Activated CD8-positive, alpha-beta memory T cell treated with anti-CD3 and anti-CD28 coated beads for 36 hours (primary cell): ENCODE measurements around the gene ETV5. TPM values are rescaled to one million over a fixed set of nuclear protein-coding genes. Genes with fewer than 3 reads are reported as not detected.

Experiments
- CTCF ChIA-PET: fragments of 350-600 bp; sonication (Branson Sonifier 250); formaldehyde crosslinking; loops from one replicate; lab custom pipeline; 2021; ENCODE audit warnings: antibody characterized with exemption; lab: Charles Lee
- POLR2A ChIA-PET: fragments of 350-600 bp; sonication (Branson Sonifier 250); formaldehyde crosslinking; loops from one replicate; lab custom pipeline; 2021; ENCODE audit warnings: antibody characterized with exemption; lab: Charles Lee
- total RNA-seq, 2 experiments: library from RNA; stranded (reverse); gene quantifications; one replicate each; pipeline ENCODE4 v1.2.3, GENCODE V29; 2021

ETV5 gene
- total RNA-seq, result 1 to 10 TPM; 1.5 to 2.2 TPM

DNA sequence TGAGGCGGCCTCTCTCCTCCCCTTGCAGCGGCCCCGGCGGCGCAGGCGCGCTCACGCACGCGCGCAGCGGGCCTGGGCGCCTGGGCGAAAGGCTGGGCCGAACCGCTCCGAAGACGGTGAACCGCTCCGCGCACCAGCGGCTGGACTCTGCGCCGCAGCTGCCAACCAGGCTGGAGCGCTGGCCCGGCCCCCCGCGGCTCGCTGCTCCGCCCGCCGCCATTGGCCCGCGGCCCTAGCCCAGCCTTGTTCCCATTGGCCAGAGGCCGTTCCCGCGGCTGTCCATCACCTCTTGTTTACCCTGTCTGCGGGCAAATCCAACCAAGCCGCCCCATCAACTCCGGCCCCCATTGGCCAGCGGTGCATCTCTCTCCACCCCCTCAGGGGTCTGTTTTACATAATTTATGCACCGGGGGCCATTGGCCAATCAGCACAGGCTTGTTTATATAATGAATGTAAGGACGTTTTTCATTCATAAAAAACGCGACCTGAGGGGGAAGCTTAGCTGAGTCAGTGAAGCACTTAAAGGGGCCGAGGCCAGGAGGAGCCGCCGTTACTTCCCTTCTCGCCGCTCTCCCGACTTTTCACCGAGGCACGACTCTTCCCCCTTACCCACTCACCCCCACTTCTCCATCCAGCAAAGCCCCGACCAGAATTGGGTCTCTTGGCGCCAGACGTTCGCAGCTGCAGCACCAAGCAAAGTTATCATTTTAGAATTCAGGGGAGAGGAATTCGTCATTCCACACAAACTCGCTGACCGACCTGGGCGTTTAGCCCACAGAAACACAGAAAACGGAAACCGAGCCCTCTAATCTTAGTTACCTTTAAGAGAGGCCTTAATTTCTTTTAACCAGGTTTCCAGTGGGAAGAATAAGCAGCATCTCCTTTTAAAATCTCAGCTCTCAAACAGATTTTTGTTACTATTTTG is at the start of gene ETV5:
Gene ETV5 (minus strand): TSS at position 149 of the 925 bp plus-strand sequence. CDS start 3,221 bp downstream, outside the sequence.
- CTCF ChIA-PET, result interaction anchor here (0.8 kb wide), 1 partner anchor 132 kb away, joined by 3 read pairs; no protein-coding TSS in a partner anchor
- POLR2A ChIA-PET, result interaction anchor here (1.2 kb wide), 1 partner anchor 171 kb away, joined by 3 read pairs; the partner anchor contains the start of gene TRA2B

DNA sequence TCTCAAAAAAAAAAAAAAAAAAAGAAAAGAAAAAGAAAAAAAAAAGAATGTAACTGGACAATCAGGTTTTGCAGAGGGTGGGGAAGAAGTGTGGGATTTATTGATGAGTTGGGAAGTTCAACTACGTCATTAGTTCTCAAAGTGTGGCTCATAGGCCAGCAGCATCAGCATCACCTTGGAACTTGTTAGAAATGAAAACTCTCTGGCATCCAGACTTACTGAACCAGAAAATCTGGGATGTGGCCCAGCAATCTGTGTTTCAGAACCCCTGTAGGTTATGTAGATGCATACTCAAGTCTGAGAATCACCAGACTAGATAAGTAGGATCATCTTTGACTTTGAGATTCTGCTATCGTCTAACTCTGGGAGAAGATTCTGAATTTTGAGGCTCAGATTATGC is 45.8 kb upstream of the ETV5 start:
- POLR2A ChIA-PET, result no interaction called here
- CTCF ChIA-PET, result no interaction called here

DNA sequence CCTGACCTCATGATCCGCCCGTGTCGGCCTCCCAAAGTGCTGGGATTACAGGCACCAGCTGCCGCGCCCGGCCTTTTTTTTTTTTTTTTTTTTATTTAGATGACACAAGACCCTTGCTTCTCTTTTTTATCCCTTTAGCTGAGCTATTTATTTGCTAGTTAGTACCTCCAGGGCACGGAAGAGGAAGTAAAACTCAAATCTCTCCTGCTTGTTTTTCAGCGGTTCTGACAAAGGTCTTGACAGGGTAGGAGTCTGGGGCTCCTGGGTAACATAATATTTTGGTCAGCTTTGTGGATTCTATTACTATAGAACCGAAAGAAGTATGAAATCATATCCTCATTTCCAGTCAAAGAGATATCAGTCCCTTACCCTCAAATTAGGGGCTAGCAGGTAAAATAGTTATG is 44.0 kb upstream of the ETV5 start:
- ChIA-PET CTCF (interaction anchor here (1.0 kb wide), 1 partner anchor 39 kb away, joined by 3 read pairs; no protein-coding TSS in a partner anchor), POLR2A (no interaction called here)

DNA sequence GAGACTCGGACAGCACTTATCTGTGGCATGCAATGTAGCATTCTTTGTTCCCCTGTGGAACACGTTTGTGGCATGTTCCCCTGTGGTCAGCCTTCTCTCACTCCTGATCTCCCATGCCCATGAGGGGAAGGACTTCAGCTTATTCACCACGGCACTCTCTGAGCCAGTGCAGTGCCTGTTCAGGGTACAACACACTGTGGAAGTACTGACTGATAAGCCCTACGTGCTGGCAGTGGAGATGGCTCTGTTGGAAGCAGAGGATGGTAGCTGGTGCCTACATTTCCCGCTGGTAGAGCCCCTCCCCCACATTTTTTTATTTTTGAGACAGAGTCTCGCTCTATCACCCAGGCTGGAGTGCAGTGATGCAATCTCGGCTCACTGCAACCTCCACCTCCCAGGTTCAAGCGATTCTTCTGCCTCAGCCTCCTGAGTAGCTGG is 43.5 kb upstream of the ETV5 start:
- ChIA-PET POLR2A (no interaction called here), CTCF (no interaction called here)

DNA sequence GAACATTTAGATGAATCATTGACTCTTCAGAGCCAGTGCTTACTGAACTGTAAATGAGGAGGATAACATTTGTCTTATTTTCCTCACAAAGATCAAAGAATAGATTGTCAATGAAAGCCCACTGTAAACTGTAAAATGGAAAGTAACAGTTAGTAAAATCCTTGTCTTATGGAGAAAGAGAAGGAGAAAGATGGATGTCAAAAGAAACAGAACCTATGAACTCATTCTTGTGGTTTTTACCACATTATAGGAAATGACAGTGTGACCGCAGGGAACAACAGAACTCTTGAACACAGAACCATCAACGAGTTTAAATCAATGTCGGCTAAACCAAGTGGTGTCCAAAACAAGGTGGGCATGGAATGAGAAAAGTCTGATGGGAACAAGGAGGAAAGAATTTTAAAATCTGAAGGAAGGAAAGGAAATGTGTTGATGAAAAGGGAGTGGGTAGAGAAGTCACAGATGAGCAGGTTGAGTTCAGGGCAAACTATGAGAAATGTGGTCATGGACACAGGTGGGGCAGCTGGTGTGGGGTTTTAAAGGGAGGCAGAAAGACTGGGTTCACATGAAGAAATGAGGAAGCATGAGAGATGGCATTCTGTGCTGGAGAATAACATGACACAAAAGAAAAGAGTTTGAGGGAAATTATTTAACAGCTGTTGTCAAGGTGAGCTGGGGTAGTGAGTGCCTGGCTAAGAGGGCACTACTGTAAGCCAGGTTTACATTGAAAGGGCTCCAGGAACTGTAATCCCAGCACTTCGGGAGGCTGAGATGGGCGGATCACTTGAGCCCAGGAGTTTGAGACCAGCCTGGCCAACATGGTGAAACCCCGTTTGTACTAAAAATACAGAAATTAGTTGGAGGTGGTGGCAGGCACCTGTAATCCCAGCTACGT is 42.4 kb upstream of the ETV5 start:
- CTCF ChIA-PET, result no interaction called here
- POLR2A ChIA-PET, result no interaction called here

DNA sequence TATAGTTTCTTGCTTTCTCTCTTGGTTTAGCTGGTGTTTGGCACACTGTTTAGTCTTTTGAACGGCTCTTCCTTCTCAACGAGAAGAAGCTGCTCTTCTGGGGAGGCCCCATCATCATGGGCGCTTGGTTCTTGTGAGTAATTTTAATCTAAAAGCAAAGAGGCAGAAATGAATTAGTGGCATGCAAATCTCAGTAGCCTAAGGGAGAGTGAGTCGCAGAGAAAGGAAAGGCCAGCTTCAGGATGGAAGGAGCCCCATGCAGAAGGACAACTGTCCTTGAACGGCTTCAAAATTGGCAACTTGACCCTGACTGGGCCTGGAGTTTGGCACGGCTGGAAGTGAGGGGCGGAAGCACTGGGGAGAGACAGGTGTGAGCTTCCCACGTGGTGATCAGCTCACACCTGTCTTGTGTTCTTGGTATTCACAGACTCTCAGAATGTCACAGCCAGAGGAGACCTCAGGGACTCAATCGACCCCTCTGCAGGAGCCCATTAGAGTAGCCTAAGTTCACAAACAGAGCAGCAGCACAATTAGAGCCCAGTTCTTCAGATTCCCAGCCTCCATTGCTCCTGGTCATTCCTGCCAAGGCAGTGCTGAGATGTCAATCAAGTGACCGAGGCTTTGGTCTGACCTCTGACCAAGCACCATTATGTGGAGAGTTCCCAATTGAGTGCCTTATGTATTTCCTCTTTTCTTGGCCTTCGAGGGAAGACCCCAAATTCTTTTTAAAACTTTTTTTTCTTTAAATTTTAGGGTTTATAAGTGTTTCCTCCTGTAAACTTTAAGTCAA is 41.3 kb upstream of the ETV5 start:
- POLR2A ChIA-PET, result no interaction called here
- CTCF ChIA-PET, result no interaction called here

DNA sequence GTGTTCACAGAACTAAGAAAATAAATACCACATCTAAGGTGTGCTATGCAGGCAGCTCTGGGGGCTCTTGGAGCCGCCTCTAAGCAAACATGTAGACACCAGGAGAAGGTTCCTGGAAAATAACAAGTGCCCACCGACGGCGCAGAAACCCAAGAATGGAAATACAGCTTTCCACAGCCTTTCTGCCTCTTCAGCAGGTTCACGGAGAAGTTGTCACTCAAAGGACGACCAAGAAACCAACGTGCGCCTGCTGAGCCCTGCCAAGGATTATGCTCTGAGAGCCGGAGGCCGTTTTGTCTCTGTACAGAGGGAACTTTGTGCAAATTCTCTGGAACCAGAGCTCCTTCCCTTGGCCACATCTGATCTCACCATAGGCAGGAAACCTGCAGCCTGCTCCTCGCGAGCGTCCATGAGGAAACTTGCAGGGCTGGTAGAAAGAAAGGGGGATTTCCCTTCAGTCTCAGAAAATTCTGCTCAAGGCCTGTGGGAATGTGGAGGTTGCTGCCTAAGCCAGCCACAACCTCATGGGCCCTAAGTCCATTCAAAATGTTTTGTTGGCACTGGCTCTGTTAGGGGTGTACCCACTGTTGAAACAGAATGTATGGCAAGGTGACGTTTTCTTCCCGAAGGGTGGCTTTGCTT is 40.6 kb upstream of the ETV5 start:
- CTCF ChIA-PET, result no interaction called here
- POLR2A ChIA-PET, result no interaction called here

DNA sequence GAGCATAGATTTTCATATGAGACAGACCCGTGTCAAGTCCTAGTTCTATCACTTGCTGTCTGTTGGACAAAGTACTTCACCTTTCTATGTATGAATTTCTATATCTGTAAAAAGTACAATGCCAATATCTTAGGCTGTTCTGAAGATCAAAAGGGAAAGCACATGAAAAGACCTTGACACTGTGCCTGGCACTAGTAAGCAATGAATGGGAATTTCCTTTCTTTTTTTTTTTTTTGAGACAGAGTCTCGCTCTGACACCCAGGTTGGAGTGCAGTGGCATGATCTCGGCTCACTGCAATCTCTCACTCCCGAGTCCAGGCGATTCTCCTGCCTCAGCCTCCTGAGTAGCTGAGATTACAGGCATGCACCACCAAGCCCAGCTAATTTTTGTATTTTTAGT is 35.4 kb upstream of the ETV5 start:
- ChIA-PET POLR2A (no interaction called here), CTCF (no interaction called here)

DNA sequence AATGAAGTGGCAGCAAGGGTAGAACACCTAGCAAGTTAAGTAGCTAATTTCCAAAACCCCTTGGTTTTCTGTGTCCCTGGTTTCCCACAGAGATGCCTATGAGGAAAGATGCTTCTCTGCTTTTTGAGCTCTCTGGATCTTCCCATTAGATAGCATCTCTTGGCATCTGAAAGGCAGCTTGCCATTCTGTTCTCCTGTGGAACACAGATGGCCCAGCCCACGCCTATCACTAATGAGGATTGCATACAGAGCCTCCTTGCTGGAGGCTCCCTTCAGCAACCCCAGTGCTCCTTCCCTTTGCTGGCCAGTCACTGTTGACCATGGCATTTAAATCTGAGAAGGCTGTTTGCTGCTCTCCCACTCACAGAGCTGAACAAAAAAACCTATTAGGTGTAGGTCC is 34.4 kb upstream of the ETV5 start:
- ChIA-PET CTCF (interaction anchor here (1.0 kb wide), 1 partner anchor 21 kb away, joined by 3 read pairs; no protein-coding TSS in a partner anchor), POLR2A (no interaction called here)

DNA sequence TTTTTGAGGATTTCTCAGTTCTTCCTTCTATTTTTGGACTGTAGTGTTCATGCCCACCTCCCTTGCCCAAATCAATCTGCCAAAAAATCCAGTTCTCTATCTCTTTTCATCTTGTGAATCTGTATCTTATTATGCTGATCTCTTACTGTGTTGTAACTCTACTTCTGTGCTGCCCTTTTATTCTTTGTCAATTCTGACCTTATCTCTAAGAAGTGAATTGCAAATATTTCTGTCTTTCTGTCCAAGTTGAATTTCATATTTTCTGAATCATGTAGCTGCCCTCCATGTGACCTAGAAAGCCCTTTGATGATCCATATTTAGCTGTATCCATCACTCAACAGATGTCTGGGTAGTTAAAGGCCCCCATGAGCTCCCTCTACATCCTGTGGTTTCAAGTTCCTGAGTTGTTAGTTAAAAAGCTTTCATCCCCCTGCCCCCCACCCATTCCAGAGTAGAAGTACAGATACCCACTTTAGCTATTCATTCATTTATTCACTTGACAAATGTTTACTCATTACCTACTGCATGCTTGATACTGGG is 33.6 kb upstream of the ETV5 start:
- ChIA-PET POLR2A (no interaction called here), CTCF (no interaction called here)

DNA sequence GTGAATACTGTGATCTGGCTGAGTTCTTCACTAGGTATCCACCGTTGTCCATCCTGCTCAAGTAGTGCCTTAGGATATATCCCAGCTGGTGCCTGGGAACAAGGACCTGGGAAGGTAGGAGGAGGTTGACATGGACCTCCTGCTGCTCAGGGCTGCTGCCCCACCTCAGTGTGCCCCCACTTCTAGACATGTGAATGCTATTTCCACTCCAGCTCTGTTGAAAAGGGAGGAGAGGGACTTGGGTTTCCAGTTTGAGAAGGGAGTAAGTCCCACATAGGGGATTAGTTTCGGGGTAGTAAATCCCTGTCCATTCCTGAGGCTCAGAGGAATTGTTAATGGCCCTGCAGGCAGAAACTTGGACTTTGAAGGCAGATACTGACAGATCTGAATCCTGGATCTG is 32.9 kb upstream of the ETV5 start:
- CTCF ChIA-PET, result no interaction called here
- POLR2A ChIA-PET, result no interaction called here

DNA sequence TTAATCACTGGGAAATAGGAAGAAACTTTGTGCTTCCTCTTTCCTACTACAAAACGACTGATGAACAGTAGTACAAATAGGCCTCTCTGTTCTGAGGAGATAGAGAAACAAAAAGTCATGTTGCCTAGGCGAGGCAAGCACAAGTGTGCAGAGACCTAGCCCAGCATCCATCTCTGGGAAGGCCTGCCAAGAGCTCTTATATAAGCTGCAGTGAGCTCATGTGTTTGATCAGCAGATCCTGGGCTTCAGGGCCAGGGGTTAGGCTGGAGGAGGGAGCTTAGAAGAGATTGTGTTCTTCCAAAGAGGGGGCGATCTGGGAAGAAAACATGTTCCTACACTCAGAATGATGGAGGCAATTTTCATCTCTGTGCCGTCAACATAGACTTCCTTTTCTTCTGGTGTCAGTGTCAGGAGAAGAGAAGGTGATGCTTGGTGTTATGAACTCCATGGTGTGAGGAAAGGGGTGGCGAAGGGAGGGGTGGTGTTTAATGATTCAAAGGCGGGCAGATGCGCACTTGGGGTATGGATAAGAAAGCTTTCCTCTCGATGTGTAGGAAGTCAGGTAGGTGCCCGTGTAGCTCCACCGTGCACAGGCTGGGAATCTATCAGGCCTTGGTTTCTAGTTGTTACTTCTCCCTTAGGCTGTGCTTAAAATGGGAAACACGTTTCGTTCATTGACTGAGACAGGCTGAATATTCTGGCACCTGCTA is 29.5 kb upstream of the ETV5 start:
- CTCF ChIA-PET, result no interaction called here
- POLR2A ChIA-PET, result no interaction called here

DNA sequence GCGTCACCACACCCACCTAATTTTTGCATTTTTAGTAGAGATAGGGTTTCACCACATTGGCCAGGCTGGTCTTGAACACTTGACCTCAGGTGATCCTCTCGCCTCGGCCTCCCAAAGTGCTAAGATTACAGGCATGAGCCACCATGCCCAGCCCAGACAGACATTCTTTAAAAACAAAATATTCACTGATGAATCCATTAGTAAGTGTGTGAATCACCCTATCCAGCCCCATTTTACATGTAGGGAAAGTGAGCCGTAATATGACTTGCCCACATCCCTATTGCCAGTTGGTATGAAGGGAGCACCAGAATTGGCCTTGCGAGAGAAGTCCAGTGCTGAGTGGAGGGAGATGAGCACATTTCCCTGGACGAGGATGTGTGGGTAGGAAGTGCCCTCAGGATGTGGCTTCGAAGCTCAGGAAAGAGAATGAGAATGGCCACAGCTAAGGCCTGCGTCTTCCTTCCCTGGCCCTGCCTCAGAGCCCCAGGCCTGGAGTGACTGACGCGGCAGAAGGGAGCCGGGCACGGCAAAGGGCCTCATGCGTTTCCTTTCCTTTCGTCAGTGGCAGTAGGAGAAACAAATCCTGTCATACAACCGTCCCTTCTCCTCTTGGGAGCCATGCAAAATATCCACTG is 28.3 kb upstream of the ETV5 start:
- ChIA-PET POLR2A (no interaction called here), CTCF (interaction anchor here (1.3 kb wide), 1 partner anchor 160 kb away, joined by 4 read pairs; no protein-coding TSS in a partner anchor)

DNA sequence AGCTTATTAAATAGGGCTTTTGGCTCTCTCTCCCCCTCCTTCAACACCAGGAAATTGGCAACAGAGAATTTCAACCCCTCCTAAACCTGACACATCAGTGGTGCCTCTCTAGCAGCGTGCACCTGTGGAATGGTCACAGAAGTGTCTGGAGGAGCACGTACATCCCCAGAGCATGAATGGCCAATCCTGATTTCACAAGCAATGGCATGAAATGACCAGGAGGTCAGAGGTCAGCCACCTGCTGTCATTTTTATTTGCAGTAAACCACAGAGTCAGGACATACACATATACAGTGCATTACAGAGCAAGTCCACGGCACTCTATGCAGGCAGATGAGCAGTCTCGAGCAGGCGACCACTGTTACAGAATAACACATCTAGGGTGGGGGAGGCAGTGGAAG is 25.1 kb upstream of the ETV5 start:
- ChIA-PET POLR2A (no interaction called here), CTCF (no interaction called here)

DNA sequence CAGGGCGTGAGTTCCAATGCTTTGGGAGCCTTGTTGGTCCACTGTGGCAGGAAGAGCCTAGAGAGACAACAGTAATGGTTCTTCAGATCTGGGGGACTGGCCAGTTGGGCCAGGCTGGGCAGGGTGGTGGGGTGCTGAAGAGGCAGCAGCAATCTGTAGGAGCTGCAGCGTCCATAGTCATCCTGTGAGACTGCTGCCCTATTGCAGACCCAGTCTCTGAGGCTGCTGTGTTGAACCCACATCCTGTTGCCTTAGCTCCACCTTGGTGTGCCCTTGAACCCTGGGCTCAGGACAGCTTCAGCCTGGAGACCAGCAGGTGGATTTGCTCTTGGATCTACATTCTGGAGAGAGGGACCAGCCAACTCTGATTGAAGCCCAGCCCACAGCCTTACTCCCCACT is 23.6 kb upstream of the ETV5 start:
- ChIA-PET POLR2A (no interaction called here), CTCF (no interaction called here)

DNA sequence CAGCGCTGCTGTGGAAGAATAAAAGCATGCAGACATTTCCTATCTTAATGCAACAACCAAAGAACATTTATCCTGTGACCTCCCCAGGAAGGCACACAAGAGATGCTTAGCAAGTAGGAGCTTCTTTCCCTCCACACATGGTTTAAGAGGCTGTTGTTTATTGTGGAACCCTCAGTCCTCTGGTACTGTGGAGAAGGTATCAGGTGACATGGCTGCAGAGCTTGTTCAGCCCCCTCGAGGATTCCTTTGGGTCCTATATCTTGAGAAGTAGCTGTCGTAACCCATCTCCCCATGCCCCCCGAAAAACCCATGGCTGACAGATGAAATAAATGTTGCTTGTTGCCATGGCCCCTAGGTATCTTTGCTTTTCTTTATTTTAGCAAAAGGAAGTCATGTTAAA is 20.3 kb upstream of the ETV5 start:
- POLR2A ChIA-PET, result no interaction called here

DNA sequence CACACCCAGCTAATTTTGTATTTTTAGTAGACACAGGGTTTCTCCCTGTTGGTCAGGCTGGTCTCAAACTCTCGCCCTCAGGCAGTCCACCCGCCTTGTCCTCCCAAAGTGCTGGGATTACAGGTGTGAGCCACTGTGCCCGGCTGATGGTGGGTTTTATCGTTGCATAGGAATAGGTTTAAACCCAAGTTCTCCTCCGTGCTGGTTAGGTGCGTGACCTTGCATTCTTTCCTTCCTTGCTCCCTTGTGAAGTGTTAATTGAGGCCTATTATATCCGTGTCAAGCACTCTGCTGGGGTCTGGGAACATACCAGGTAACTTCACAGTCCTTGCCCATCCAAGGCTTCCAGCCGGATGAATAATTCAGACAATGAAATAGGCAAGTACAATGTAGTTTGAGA is 19.3 kb upstream of the ETV5 start:
- CTCF ChIA-PET, result no interaction called here

More for the DNA sequence above, 20.3 kb upstream of the ETV5 start:
- CTCF ChIA-PET, result no interaction called here

More for the DNA sequence above, 19.3 kb upstream of the ETV5 start:
- POLR2A ChIA-PET, result no interaction called here
